ENCODE measurements around the gene PSMB4.
"Not testable (repeated sequence)": the region's sequence is repeated elsewhere in the genome, so short reads cannot be mapped to it uniquely, and the experiment has no call there.

Gene PSMB4

DNA sequence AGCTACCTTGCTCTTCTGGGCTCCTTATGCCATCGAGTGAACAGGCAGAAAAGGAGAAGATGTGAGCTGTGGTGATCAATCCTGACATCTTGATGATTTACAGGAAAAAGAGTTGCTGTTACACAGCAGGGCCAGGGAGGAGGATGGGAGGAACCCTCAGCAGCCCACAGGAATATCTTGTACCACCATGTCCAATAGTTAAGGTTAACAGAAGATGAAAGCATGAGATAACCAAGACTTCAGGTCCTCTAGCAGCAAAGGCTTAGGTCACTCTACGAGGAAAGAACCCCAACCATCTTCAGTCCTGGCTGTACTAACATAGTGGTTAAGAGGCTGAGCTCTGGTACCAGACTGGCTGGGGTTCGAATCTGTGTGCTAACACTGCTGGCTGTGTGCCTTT, 14.8 kb upstream of the PSMB4 start:
- no peak overlapping the region for H3K9ac ChIP-seq (ENCODE audit: low read length in 5 of 5)
- H3K27ac ChIP-seq (ENCODE audit: low read depth, low read length), result no peak overlapping the region
- no peaks in the 10 kb centered on the region for H3K9me3 ChIP-seq (ENCODE audit: control insufficient read depth in 5 of 5, low read length in 5 of 5)
- H3K27me3 ChIP-seq (ENCODE audit: control insufficient read depth in 5 of 5, insufficient read depth in 4 of 5, low read length in 5 of 5), result no peaks in the 10 kb centered on the region
- H3K36me3 ChIP-seq (ENCODE audit: control insufficient read depth in 5 of 5, insufficient read depth in 5 of 5, low read length in 5 of 5), result no peaks in the 10 kb centered on the region
- H3K4me3 ChIP-seq (ENCODE audit: low read depth in 1 of 5, low read length in 5 of 5), result no peak overlapping the region
- no peaks in the 10 kb centered on the region for H3K4me1 ChIP-seq (ENCODE audit: control insufficient read depth in 5 of 5, insufficient read depth in 5 of 5, low read length in 5 of 5)

DNA sequence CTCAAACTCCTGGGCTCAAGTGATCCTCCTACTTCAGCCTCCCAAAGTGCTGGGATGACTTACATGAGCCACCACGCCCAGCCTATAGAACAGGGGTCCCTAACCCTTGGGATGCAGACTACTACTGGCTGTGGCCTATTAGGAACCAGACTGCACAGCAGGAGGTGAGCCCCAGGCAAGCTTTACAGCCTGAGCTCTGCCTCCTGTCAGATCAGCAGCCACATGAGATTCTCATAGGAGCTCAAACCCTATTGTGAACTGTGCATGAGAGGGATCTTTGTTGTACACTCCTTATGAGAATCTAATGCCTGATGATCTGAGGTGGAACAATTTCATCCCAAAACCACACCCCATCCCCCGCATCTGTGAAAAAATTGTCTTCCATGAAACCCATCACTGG, 13.4 kb upstream of the PSMB4 start:
- no peaks in the 10 kb centered on the region for H3K27me3 ChIP-seq (ENCODE audit: control insufficient read depth in 5 of 5, insufficient read depth in 4 of 5, low read length in 5 of 5)
- no peak overlapping the region for H3K9ac ChIP-seq (ENCODE audit: low read length in 5 of 5)
- no peaks in the 10 kb centered on the region for H3K36me3 ChIP-seq (ENCODE audit: control insufficient read depth in 5 of 5, insufficient read depth in 5 of 5, low read length in 5 of 5)
- H3K27ac ChIP-seq (ENCODE audit: low read depth, low read length), result no peak overlapping the region
- no peaks in the 10 kb centered on the region for H3K4me1 ChIP-seq (ENCODE audit: control insufficient read depth in 5 of 5, insufficient read depth in 5 of 5, low read length in 5 of 5)
- H3K9me3 ChIP-seq (ENCODE audit: control insufficient read depth in 5 of 5, low read length in 5 of 5), result no peaks in the 10 kb centered on the region
- H3K4me3 ChIP-seq (ENCODE audit: low read depth in 1 of 5, low read length in 5 of 5), result no peak overlapping the region

DNA sequence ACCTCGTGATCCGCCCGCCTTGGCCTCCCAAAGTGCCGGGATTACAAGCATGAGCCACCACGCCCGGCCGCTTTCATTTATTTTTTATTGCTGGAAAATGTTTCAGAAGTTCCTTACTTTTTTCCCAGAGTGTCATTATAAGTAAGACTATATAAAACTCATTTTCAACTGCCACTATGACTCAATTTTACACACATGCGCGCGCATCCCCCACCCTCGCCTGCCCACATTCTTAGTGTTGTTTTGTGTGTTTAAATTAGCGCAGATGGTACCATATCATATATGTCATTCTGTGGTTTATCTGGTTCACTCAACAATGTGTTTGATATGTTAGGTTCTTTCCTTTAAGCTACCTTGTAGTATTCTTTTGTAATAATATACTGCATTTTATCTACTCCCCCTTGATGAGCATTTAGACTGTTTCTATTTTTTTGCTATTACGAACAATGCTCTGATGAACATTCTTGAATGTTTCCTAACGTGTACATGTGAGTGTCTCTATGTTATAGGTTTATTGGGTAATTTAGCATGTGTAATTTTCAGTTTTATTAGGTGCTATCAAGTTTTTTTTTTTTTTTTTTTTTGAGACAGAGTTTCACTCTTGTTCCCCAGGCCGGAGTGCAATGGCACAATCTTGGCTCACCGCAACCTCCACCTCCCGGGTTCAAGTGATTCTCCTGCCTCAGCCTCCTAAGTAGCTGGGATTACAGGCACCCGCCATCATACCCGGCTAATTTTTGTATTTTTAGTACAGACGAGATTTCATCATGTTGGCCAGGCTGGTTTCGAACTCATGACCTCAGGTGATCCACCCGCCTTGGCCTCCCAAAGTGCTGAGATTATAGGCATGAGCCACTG, 8.9 kb upstream of the PSMB4 start:
- not testable (repeated sequence) for H3K9me3 ChIP-seq (ENCODE audit: control insufficient read depth in 5 of 5, low read length in 5 of 5); H3K9ac ChIP-seq (ENCODE audit: low read length in 5 of 5); H3K27me3 ChIP-seq (ENCODE audit: control insufficient read depth in 5 of 5, insufficient read depth in 4 of 5, low read length in 5 of 5); H3K4me1 ChIP-seq (ENCODE audit: control insufficient read depth in 5 of 5, insufficient read depth in 5 of 5, low read length in 5 of 5); H3K27ac ChIP-seq (ENCODE audit: low read depth, low read length); H3K4me3 ChIP-seq (ENCODE audit: low read depth in 1 of 5, low read length in 5 of 5); H3K36me3 ChIP-seq (ENCODE audit: control insufficient read depth in 5 of 5, insufficient read depth in 5 of 5, low read length in 5 of 5)

DNA sequence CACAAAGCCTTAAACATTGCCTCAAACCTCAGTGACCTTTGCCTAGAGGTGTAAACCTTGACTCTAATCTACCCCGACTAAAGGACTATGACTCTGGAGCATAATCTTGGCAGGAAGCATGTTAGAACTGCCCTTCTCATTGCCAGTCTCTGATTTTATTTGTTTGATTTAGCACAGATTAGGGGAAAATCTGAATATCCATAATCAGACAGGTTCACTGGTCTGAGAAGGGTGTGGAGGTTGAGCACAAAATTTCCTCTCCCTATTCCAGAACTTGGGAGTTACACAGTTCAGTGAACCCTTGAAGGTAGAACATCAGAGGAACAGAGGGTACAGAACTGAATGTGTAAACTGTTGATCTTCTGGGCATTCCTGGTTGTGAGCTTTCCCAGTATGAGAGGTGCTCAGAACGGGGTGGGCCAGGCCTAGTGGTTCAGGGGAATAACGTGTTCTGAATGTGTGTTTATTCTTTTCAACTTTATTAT, 8.3 kb upstream of the PSMB4 start:
- H3K9ac ChIP-seq (ENCODE audit: low read length in 5 of 5), result no peak overlapping the region
- H3K36me3 ChIP-seq (ENCODE audit: control insufficient read depth in 5 of 5, insufficient read depth in 5 of 5, low read length in 5 of 5), result no peaks in the 10 kb centered on the region
- H3K4me1 ChIP-seq (ENCODE audit: control insufficient read depth in 5 of 5, insufficient read depth in 5 of 5, low read length in 5 of 5), result no peaks in the 10 kb centered on the region
- H3K9me3 ChIP-seq (ENCODE audit: control insufficient read depth in 5 of 5, low read length in 5 of 5), result no peaks in the 10 kb centered on the region
- no peak overlapping the region for H3K27ac ChIP-seq (ENCODE audit: low read depth, low read length)
- no peaks in the 10 kb centered on the region for H3K27me3 ChIP-seq (ENCODE audit: control insufficient read depth in 5 of 5, insufficient read depth in 4 of 5, low read length in 5 of 5)
- no peak overlapping the region for H3K4me3 ChIP-seq (ENCODE audit: low read depth in 1 of 5, low read length in 5 of 5)

DNA sequence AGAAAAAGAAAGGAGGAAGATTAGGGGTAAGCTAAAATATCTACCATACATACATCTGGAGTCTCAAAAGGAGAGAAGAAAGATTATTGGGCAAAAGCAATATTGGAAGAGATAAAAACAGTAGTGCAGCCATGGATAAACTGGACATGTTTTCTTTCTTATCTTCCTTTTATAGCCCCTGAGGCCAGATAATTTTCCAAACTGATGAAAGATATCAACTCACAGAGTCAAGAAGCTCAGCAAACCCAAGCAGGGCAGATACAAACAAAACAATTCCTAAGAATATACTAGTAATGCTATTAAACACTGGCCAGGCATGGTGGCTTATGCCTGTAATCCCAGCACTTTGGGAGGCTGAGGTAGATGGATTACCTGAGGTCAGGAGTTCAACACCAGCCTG, 5.8 kb upstream of the PSMB4 start:
- H3K27ac ChIP-seq (ENCODE audit: low read depth, low read length), result no peak overlapping the region

DNA sequence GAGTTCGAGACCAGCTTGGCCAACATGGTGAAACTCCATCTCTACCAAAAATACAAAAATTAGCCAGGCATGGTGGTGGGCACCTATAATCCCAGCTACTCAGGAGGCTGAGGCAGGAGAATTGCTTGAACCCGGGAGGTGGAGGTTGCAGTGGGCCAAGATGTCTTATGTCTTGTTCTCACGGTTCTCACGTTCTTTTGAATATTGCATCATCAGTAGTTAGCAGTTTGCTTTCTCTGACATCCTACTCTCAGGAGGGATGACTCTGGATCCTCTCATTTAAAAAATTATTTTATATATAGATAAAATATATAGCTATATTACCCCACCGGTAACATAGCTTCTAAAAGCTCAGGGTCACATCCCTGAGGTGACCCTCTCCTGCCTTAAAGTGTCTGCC, 3.1 kb upstream of the PSMB4 start:
- H3K9me3 ChIP-seq (ENCODE audit: control insufficient read depth in 5 of 5, low read length in 5 of 5); H3K9ac ChIP-seq (ENCODE audit: low read length in 5 of 5); H3K27ac ChIP-seq (ENCODE audit: low read depth, low read length); H3K4me3 ChIP-seq (ENCODE audit: low read depth in 1 of 5, low read length in 5 of 5); H3K27me3 ChIP-seq (ENCODE audit: control insufficient read depth in 5 of 5, insufficient read depth in 4 of 5, low read length in 5 of 5); H3K36me3 ChIP-seq (ENCODE audit: control insufficient read depth in 5 of 5, insufficient read depth in 5 of 5, low read length in 5 of 5): not testable (repeated sequence)
- peaks cover 4 to 18% (median 15%) of the 10 kb centered on the region in 5 donors for H3K4me1 ChIP-seq (ENCODE audit: control insufficient read depth in 5 of 5, insufficient read depth in 5 of 5, low read length in 5 of 5)

More for the DNA sequence above, 5.8 kb upstream of the PSMB4 start:
- Histone ChIP-seq H3K4me3 (ENCODE audit: low read depth in 1 of 5, low read length in 5 of 5) (no peak overlapping the region), H3K36me3 (ENCODE audit: control insufficient read depth in 5 of 5, insufficient read depth in 5 of 5, low read length in 5 of 5) (no peaks in the 10 kb centered on the region), H3K4me1 (ENCODE audit: control insufficient read depth in 5 of 5, insufficient read depth in 5 of 5, low read length in 5 of 5) (no peaks in the 10 kb centered on the region), H3K27me3 (ENCODE audit: control insufficient read depth in 5 of 5, insufficient read depth in 4 of 5, low read length in 5 of 5) (no peaks in the 10 kb centered on the region), H3K9ac (ENCODE audit: low read length in 5 of 5) (no peak overlapping the region), H3K9me3 (ENCODE audit: control insufficient read depth in 5 of 5, low read length in 5 of 5) (no peaks in the 10 kb centered on the region)

DNA sequence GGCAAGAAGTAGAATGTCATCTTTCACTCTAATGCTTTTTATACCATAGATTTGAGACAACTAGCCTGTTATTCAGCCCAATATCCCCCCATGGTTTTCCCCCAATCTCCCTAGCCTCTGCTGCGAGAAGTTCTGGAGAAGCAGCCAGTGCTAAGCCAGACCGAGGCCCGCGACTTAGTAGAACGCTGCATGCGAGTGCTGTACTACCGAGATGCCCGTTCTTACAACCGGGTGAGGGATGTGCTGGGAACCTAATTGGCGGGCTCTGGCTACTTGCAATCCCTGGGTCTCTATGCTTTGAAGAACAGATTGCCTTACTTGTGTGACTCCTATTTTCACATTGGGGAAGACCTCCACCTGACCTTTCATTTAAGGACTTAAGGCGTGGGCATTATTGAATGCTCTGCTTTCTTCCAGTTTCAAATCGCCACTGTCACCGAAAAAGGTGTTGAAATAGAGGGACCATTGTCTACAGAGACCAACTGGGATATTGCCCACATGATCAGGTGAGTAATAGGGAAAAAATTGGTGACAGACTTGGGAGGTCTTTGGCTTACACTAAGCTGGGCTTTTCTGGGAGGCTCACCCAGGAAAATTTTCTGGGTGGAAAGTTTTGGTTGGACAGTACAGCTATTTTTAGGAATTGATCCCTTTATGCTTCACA, 1.9 kb downstream of the PSMB4 start:
- H3K27ac ChIP-seq (ENCODE audit: low read depth, low read length), result peak overlapping the region; percentile 97
- no peaks in the 10 kb centered on the region for H3K9me3 ChIP-seq (ENCODE audit: control insufficient read depth in 5 of 5, low read length in 5 of 5)
- peaks cover 4 to 19% (median 15%) of the 10 kb centered on the region in 5 donors for H3K4me1 ChIP-seq (ENCODE audit: control insufficient read depth in 5 of 5, insufficient read depth in 5 of 5, low read length in 5 of 5)
- peak overlapping the region in 1 of 5 donors; percentile 98 for H3K4me3 ChIP-seq (ENCODE audit: low read depth in 1 of 5, low read length in 5 of 5)
- H3K36me3 ChIP-seq (ENCODE audit: control insufficient read depth in 5 of 5, insufficient read depth in 5 of 5, low read length in 5 of 5), result peaks cover 7 to 55% (median 54%) of the 10 kb centered on the region in 5 donors
- H3K9ac ChIP-seq (ENCODE audit: low read length in 5 of 5), result peak overlapping the region in 2 of 5 donors; percentile 97 to 100
- H3K27me3 ChIP-seq (ENCODE audit: control insufficient read depth in 5 of 5, insufficient read depth in 4 of 5, low read length in 5 of 5), result no peaks in the 10 kb centered on the region

DNA sequence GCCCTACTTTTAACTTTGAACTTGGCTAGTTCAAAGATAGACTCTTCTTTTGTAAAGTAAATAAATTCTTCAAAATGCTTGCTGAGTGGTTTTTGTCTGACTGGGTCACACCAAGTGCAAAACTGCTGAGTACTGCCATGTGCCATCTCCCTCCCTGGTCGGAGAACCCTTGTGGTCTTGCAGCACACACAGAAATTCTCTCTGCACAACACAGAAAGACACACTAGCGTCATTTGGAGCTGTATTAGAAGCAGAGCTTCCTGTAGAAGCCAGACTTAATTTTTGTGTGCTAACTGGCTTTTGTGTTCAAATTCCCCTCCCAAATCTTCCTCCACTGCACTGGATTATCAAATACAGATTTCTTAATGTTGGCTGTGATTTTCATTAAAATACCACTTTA, 2.5 kb downstream of the PSMB4 start:
- peaks cover 13 to 61% (median 60%) of the 10 kb centered on the region in 5 donors for H3K36me3 ChIP-seq (ENCODE audit: control insufficient read depth in 5 of 5, insufficient read depth in 5 of 5, low read length in 5 of 5)

DNA sequence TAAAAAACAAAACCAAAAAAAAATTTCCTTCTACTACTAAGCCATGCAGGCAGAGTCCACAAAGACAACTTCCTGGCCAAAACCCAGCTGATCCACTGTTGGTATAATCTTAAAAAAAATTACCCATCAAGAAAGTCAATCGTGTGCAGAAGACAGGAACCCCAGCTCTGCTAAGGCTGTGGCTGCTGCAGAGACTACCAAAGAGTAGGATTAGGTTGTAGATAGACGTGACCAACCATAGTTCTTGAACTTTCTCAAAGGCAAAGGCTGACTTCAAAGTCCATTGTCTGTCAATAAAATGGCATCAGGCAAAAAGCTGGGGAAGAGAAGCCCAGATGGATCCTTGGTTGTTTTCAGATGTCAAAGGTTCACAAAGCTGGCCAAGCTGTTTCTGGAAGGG, 3.4 kb downstream of the PSMB4 start:
- H3K36me3 ChIP-seq (ENCODE audit: control insufficient read depth in 5 of 5, insufficient read depth in 5 of 5, low read length in 5 of 5), result peaks cover 19 to 70% (median 69%) of the 10 kb centered on the region in 5 donors

More for the DNA sequence above, 2.5 kb downstream of the PSMB4 start:
- no peak overlapping the region for H3K9ac ChIP-seq (ENCODE audit: low read length in 5 of 5)
- peak overlapping the region; percentile 6 for H3K27ac ChIP-seq (ENCODE audit: low read depth, low read length)
- no peak overlapping the region for H3K4me3 ChIP-seq (ENCODE audit: low read depth in 1 of 5, low read length in 5 of 5)
- H3K9me3 ChIP-seq (ENCODE audit: control insufficient read depth in 5 of 5, low read length in 5 of 5), result no peaks in the 10 kb centered on the region
- H3K27me3 ChIP-seq (ENCODE audit: control insufficient read depth in 5 of 5, insufficient read depth in 4 of 5, low read length in 5 of 5), result no peaks in the 10 kb centered on the region
- peaks cover 4 to 19% (median 15%) of the 10 kb centered on the region in 5 donors for H3K4me1 ChIP-seq (ENCODE audit: control insufficient read depth in 5 of 5, insufficient read depth in 5 of 5, low read length in 5 of 5)

DNA sequence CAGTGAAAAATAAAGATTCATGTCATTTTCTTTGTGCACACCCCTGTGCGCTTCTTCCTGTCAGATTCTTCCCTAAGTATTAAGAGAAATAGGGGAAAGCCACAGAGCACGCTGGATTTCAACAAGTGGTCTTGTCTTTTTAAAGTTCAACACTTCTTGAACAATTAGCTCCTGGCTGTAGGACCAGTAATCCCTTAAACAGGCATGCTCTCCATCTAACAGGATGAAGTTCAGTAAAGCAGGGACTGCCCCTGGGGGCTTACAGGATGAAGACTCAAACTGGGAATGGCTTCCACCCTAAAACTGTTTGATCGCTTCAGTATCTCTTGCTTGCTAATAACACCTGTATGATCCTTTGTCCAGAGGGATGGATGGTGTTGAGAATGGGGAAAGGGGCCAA, 4.2 kb downstream of the PSMB4 start:
- Histone ChIP-seq H3K4me3 (ENCODE audit: low read depth in 1 of 5, low read length in 5 of 5) (no peak overlapping the region), H3K9me3 (ENCODE audit: control insufficient read depth in 5 of 5, low read length in 5 of 5) (no peaks in the 10 kb centered on the region), H3K9ac (ENCODE audit: low read length in 5 of 5) (no peak overlapping the region), H3K27ac (ENCODE audit: low read depth, low read length) (no peak overlapping the region), H3K27me3 (ENCODE audit: control insufficient read depth in 5 of 5, insufficient read depth in 4 of 5, low read length in 5 of 5) (no peaks in the 10 kb centered on the region), H3K36me3 (ENCODE audit: control insufficient read depth in 5 of 5, insufficient read depth in 5 of 5, low read length in 5 of 5) (peaks cover 20 to 79% (median 77%) of the 10 kb centered on the region in 5 donors), H3K4me1 (ENCODE audit: control insufficient read depth in 5 of 5, insufficient read depth in 5 of 5, low read length in 5 of 5) (peaks cover 4 to 19% (median 15%) of the 10 kb centered on the region in 5 donors)

More for the DNA sequence above, 3.4 kb downstream of the PSMB4 start:
- Histone ChIP-seq H3K4me3 (ENCODE audit: low read depth in 1 of 5, low read length in 5 of 5) (no peak overlapping the region), H3K27me3 (ENCODE audit: control insufficient read depth in 5 of 5, insufficient read depth in 4 of 5, low read length in 5 of 5) (no peaks in the 10 kb centered on the region), H3K4me1 (ENCODE audit: control insufficient read depth in 5 of 5, insufficient read depth in 5 of 5, low read length in 5 of 5) (peaks cover 4 to 19% (median 15%) of the 10 kb centered on the region in 5 donors), H3K9me3 (ENCODE audit: control insufficient read depth in 5 of 5, low read length in 5 of 5) (no peaks in the 10 kb centered on the region), H3K9ac (ENCODE audit: low read length in 5 of 5) (no peak overlapping the region), H3K27ac (ENCODE audit: low read depth, low read length) (no peak overlapping the region)
